ENCODE measurements around the gene SEMA6A. TPM values are rescaled to one million over a fixed set of nuclear protein-coding genes. Genes with fewer than 3 reads are reported as not detected.
"Not testable (repeated sequence)": the region's sequence is repeated elsewhere in the genome, so short reads cannot be mapped to it uniquely, and the experiment has no call there.

The SEMA6A gene
- polyA plus RNA-seq, 2 donors = 1.4 to 1.6 TPM

DNA sequence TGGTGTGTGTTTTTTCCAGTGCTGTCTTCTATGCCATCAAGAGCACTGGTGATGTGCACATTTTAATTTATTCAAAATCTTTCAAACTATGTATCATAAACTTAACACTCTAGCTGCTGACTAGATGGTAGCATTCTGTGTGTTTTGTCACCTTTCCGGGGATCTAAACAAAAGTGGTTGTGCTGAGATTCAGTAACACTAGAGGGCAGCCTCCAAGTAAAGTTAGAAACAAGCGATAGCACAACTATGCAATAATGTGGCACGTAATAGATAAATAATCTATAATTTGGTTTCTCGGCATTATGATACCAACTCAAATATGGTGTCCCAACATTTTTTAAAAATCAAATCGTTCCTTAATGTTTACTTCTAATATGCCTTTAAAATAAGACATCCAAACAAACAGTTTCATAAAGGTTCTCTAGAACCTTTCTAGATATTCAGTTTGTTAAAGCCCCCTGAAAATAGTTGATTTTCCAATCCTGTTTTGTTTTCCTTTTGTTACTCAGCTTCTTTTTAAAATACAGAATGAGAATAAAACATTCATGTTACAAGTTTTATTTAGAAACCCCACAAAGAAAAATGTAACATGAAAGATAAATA lies 16.9 kb downstream of the SEMA6A start:
- no peak overlapping the region for H3K4me3 ChIP-seq (ENCODE audit: low read depth in 1 of 2, low read length in 2 of 2)
- no peaks in the 10 kb centered on the region for H3K4me1 ChIP-seq (ENCODE audit: control insufficient read depth in 2 of 2, insufficient read depth in 2 of 2, low read length in 1 of 2)
- no peak overlapping the region for H3K27ac ChIP-seq (ENCODE audit: low read depth in 2 of 2, low read length in 1 of 2)
- no peaks in the 10 kb centered on the region for H3K27me3 ChIP-seq (ENCODE audit: control insufficient read depth in 1 of 2, insufficient read depth in 2 of 2, low read length in 2 of 2)
- H3K36me3 ChIP-seq (ENCODE audit: control insufficient read depth in 2 of 2, insufficient read depth in 2 of 2, low read length in 1 of 2) = no peaks in the 10 kb centered on the region
- no peaks in the 10 kb centered on the region for H3K9me3 ChIP-seq (ENCODE audit: control insufficient read depth in 2 of 2, insufficient read depth in 1 of 2, low read depth in 1 of 2, low read length in 1 of 2)
- WGBS, 2 donors = 30 to 38% methylated on average over 5 of the region's 5 CpGs

DNA sequence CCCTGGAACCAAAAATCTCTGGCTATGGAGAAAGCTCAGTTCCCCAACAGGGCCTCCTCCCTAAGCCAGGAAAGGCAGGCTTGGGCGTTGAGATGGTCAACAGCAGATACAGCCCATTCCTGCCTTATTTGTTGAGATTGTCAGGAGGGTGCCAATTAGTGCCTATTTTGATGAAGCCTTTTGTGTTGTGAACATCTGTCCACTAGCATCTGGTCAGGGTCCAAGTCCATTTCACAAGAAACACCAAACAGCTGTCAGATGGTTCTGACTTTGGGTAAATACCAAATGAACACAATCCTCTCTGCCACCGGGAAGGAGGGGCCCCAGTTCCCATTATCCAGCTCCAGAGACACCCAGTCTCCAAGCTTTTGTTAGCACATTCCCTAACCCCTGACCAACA lies 19.9 kb downstream of the SEMA6A start:
- H3K4me1 ChIP-seq (ENCODE audit: control insufficient read depth in 2 of 2, insufficient read depth in 2 of 2, low read length in 1 of 2) = no peaks in the 10 kb centered on the region
- no peak overlapping the region for H3K4me3 ChIP-seq (ENCODE audit: low read depth in 1 of 2, low read length in 2 of 2)
- 58% methylated on average over 2 of the region's 2 CpGs for WGBS, 2 donors
- H3K36me3 ChIP-seq (ENCODE audit: control insufficient read depth in 2 of 2, insufficient read depth in 2 of 2, low read length in 1 of 2) = no peaks in the 10 kb centered on the region
- no peak overlapping the region for H3K27ac ChIP-seq (ENCODE audit: low read depth in 2 of 2, low read length in 1 of 2)
- no peaks in the 10 kb centered on the region for H3K9me3 ChIP-seq (ENCODE audit: control insufficient read depth in 2 of 2, insufficient read depth in 1 of 2, low read depth in 1 of 2, low read length in 1 of 2)
- H3K27me3 ChIP-seq (ENCODE audit: control insufficient read depth in 1 of 2, insufficient read depth in 2 of 2, low read length in 2 of 2) = no peaks in the 10 kb centered on the region

DNA sequence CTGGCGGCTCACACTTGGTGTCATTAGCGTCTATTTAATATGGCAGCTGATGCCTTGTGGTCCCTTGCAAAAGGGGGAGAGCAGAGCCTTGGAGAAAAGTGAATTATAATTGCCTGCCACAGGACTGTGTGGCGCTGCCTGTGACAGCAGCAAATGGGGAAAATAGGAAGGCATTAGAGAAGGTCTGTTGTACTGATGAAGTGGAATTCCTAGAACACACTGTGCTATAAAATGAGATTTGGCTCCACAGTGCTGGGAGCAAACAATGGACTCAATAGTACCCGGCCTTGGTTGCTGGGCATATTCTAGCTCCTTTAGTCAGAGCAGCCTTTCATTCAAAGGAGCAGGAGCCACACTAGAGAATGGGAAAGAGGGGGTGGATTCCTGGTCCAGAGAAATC lies 21.3 kb downstream of the SEMA6A start:
- no peaks in the 10 kb centered on the region for H3K9me3 ChIP-seq (ENCODE audit: control insufficient read depth in 2 of 2, insufficient read depth in 1 of 2, low read depth in 1 of 2, low read length in 1 of 2)
- H3K4me1 ChIP-seq (ENCODE audit: control insufficient read depth in 2 of 2, insufficient read depth in 2 of 2, low read length in 1 of 2) = no peaks in the 10 kb centered on the region
- no peak overlapping the region for H3K27ac ChIP-seq (ENCODE audit: low read depth in 2 of 2, low read length in 1 of 2)
- H3K36me3 ChIP-seq (ENCODE audit: control insufficient read depth in 2 of 2, insufficient read depth in 2 of 2, low read length in 1 of 2) = no peaks in the 10 kb centered on the region
- no peaks in the 10 kb centered on the region for H3K27me3 ChIP-seq (ENCODE audit: control insufficient read depth in 1 of 2, insufficient read depth in 2 of 2, low read length in 2 of 2)
- 81 to 82% methylated on average over 4 of the region's 4 CpGs for WGBS, 2 donors
- no peak overlapping the region for H3K4me3 ChIP-seq (ENCODE audit: low read depth in 1 of 2, low read length in 2 of 2)

GRCh38 chr5:116550082-116550481 lies 24.5 kb downstream of the SEMA6A start:
- H3K4me1 ChIP-seq (ENCODE audit: control insufficient read depth in 2 of 2, insufficient read depth in 2 of 2, low read length in 1 of 2) = no peaks in the 10 kb centered on the region
- no peaks in the 10 kb centered on the region for H3K27me3 ChIP-seq (ENCODE audit: control insufficient read depth in 1 of 2, insufficient read depth in 2 of 2, low read length in 2 of 2)
- H3K9me3 ChIP-seq (ENCODE audit: control insufficient read depth in 2 of 2, insufficient read depth in 1 of 2, low read depth in 1 of 2, low read length in 1 of 2) = peaks cover 0 to 10% of the 10 kb centered on the region in 2 donors
- no peak overlapping the region for H3K4me3 ChIP-seq (ENCODE audit: low read depth in 1 of 2, low read length in 2 of 2)
- peaks cover 0 to 5% of the 10 kb centered on the region in 2 donors for H3K36me3 ChIP-seq (ENCODE audit: control insufficient read depth in 2 of 2, insufficient read depth in 2 of 2, low read length in 1 of 2)
- H3K27ac ChIP-seq (ENCODE audit: low read depth in 2 of 2, low read length in 1 of 2) = no peak overlapping the region

DNA sequence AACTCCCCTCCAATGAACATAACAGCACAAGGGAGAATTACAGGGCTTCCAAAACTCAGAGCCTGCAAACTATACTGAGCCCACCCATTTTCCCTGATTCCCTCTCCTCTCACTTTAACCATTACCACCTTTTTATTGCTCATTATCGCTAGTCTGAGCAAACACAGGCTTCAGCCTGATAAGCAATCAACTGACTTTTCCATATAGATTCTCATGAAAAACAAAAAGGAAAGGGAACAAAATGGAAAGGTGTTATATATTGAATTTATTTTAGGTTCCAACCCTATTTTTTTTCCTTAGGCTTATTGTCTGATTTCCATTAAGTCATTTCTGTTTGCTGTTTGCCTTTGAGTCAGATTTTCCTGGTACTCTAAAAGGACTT lies 27.9 kb downstream of the SEMA6A start:
- peaks cover 3 to 14% of the 10 kb centered on the region in 2 donors for H3K9me3 ChIP-seq (ENCODE audit: control insufficient read depth in 2 of 2, insufficient read depth in 1 of 2, low read depth in 1 of 2, low read length in 1 of 2)
- H3K36me3 ChIP-seq (ENCODE audit: control insufficient read depth in 2 of 2, insufficient read depth in 2 of 2, low read length in 1 of 2) = peaks cover 0 to 5% of the 10 kb centered on the region in 2 donors
- H3K4me1 ChIP-seq (ENCODE audit: control insufficient read depth in 2 of 2, insufficient read depth in 2 of 2, low read length in 1 of 2) = peaks cover 0 to 2% of the 10 kb centered on the region in 2 donors
- H3K27me3 ChIP-seq (ENCODE audit: control insufficient read depth in 1 of 2, insufficient read depth in 2 of 2, low read length in 2 of 2) = no peaks in the 10 kb centered on the region
- H3K27ac ChIP-seq (ENCODE audit: low read depth in 2 of 2, low read length in 1 of 2) = no peak overlapping the region
- 90 to 92% methylated on average over 1 of the region's 1 CpG for WGBS, 2 donors
- no peak overlapping the region for H3K4me3 ChIP-seq (ENCODE audit: low read depth in 1 of 2, low read length in 2 of 2)

- H3K4me1 ChIP-seq (ENCODE audit: control insufficient read depth in 2 of 2, insufficient read depth in 2 of 2, low read length in 1 of 2) = peaks cover 0 to 2% of the 10 kb centered on the region in 2 donors
- H3K4me3 ChIP-seq (ENCODE audit: low read depth in 1 of 2, low read length in 2 of 2) = no peak overlapping the region
- H3K27me3 ChIP-seq (ENCODE audit: control insufficient read depth in 1 of 2, insufficient read depth in 2 of 2, low read length in 2 of 2) = no peaks in the 10 kb centered on the region
- peaks cover 3 to 14% of the 10 kb centered on the region in 2 donors for H3K9me3 ChIP-seq (ENCODE audit: control insufficient read depth in 2 of 2, insufficient read depth in 1 of 2, low read depth in 1 of 2, low read length in 1 of 2)
- H3K27ac ChIP-seq (ENCODE audit: low read depth in 2 of 2, low read length in 1 of 2) = no peak overlapping the region
- 94 to 97% methylated on average over 1 of the region's 1 CpG for WGBS, 2 donors
- peaks cover 0 to 5% of the 10 kb centered on the region in 2 donors for H3K36me3 ChIP-seq (ENCODE audit: control insufficient read depth in 2 of 2, insufficient read depth in 2 of 2, low read length in 1 of 2)
Measured at GRCh38 chr5:116546033-116546742, 28.4 kb downstream of the SEMA6A start.

- H3K36me3 ChIP-seq (ENCODE audit: control insufficient read depth in 2 of 2, insufficient read depth in 2 of 2, low read length in 1 of 2); H3K4me3 ChIP-seq (ENCODE audit: low read depth in 1 of 2, low read length in 2 of 2); H3K4me1 ChIP-seq (ENCODE audit: control insufficient read depth in 2 of 2, insufficient read depth in 2 of 2, low read length in 1 of 2); H3K27me3 ChIP-seq (ENCODE audit: control insufficient read depth in 1 of 2, insufficient read depth in 2 of 2, low read length in 2 of 2); H3K27ac ChIP-seq (ENCODE audit: low read depth in 2 of 2, low read length in 1 of 2): not testable (repeated sequence)
- whole genome bisulfite sequencing, 2 donors = 97 to 98% methylated on average over 6 of the region's 6 CpGs
- peaks cover 3 to 14% of the 10 kb centered on the region in 2 donors for H3K9me3 ChIP-seq (ENCODE audit: control insufficient read depth in 2 of 2, insufficient read depth in 1 of 2, low read depth in 1 of 2, low read length in 1 of 2)
Measured at GRCh38 chr5:116545465-116545864, 29.2 kb downstream of the SEMA6A start.

GRCh38 chr5:116544531-116545241 lies 29.9 kb downstream of the SEMA6A start:
- H3K4me3 ChIP-seq (ENCODE audit: low read depth in 1 of 2, low read length in 2 of 2) = no peak overlapping the region
- peaks cover 0 to 5% of the 10 kb centered on the region in 2 donors for H3K36me3 ChIP-seq (ENCODE audit: control insufficient read depth in 2 of 2, insufficient read depth in 2 of 2, low read length in 1 of 2)
- H3K4me1 ChIP-seq (ENCODE audit: control insufficient read depth in 2 of 2, insufficient read depth in 2 of 2, low read length in 1 of 2) = peaks cover 0 to 2% of the 10 kb centered on the region in 2 donors
- no peak overlapping the region for H3K27ac ChIP-seq (ENCODE audit: low read depth in 2 of 2, low read length in 1 of 2)
- 79 to 95% methylated on average over 3 of the region's 3 CpGs for WGBS, 2 donors
- peaks cover 3 to 14% of the 10 kb centered on the region in 2 donors for H3K9me3 ChIP-seq (ENCODE audit: control insufficient read depth in 2 of 2, insufficient read depth in 1 of 2, low read depth in 1 of 2, low read length in 1 of 2)
- no peaks in the 10 kb centered on the region for H3K27me3 ChIP-seq (ENCODE audit: control insufficient read depth in 1 of 2, insufficient read depth in 2 of 2, low read length in 2 of 2)

- H3K4me3 ChIP-seq (ENCODE audit: low read depth in 1 of 2, low read length in 2 of 2) = no peak overlapping the region
- 23 to 25% methylated on average over 3 of the region's 3 CpGs for WGBS, 2 donors
- no peaks in the 10 kb centered on the region for H3K27me3 ChIP-seq (ENCODE audit: control insufficient read depth in 1 of 2, insufficient read depth in 2 of 2, low read length in 2 of 2)
- H3K36me3 ChIP-seq (ENCODE audit: control insufficient read depth in 2 of 2, insufficient read depth in 2 of 2, low read length in 1 of 2) = peaks cover 0 to 5% of the 10 kb centered on the region in 2 donors
- H3K27ac ChIP-seq (ENCODE audit: low read depth in 2 of 2, low read length in 1 of 2) = no peak overlapping the region
- peaks cover 0 to 2% of the 10 kb centered on the region in 2 donors for H3K4me1 ChIP-seq (ENCODE audit: control insufficient read depth in 2 of 2, insufficient read depth in 2 of 2, low read length in 1 of 2)
- H3K9me3 ChIP-seq (ENCODE audit: control insufficient read depth in 2 of 2, insufficient read depth in 1 of 2, low read depth in 1 of 2, low read length in 1 of 2) = peaks cover 3 to 14% of the 10 kb centered on the region in 2 donors
Measured at GRCh38 chr5:116543501-116543900, 31.1 kb downstream of the SEMA6A start.
